SK-N-MC (cell line): ENCODE results near the gene PMFBP1.

Experiments used
- EZH2 ChIP-seq: fragments of 200-600 bp; sonication (generic); IDR thresholded peaks from one replicate; pipeline ENCODE4 v1.6.1; 2017; ENCODE audit warnings: antibody characterized with exemption
- FOXP2 ChIP-seq: optimal IDR thresholded peaks from 2 replicates; pipeline ENCODE3; 2011; ENCODE audit warnings: mild to moderate bottlenecking, moderate library complexity; ENCODE audit not compliant: insufficient read depth; ENCODE audit errors: extremely low read length, control extremely low read depth
- POLR2AphosphoS5 ChIP-seq: IDR thresholded peaks from 2 replicates; pipeline ENCODE4 v1.6.1; 2012; ENCODE audit warnings: mild to moderate bottlenecking, low read depth, low read length, borderline replicate concordance

GRCh38 chr16:72109966-72110530, 61.9 kb downstream of the PMFBP1 start:
- TF ChIP-seq POLR2AphosphoS5, result no peak
- no peak for TF ChIP-seq EZH2
- no peak for TF ChIP-seq FOXP2
